Endodermal cell (in vitro differentiated cells): ENCODE measurements around the gene BACH2. TPM values are rescaled to one million over a fixed set of nuclear protein-coding genes. Genes with fewer than 3 reads are reported as not detected.

Experiments used
- DNase-seq: peaks from one replicate; pipeline ENCODE4 v3.0.0-alpha.2; 2017
- H3K27ac ChIP-seq: 2 replicates; pipeline ENCODE4 v1.5.1; 2013; ENCODE audit warnings: mild to moderate bottlenecking, low read depth, low read length, moderate library complexity
- H3K27me3 ChIP-seq: 2 replicates; pipeline ENCODE4 v1.6.1; 2013; ENCODE audit warnings: mild to moderate bottlenecking, low read length, moderate library complexity; ENCODE audit not compliant: insufficient read depth, control insufficient read depth, poor library complexity, severe bottlenecking
- H3K36me3 ChIP-seq: 2 replicates; pipeline ENCODE4 v1.7.0; 2013; ENCODE audit warnings: mild to moderate bottlenecking, low read length, moderate library complexity; ENCODE audit not compliant: control insufficient read depth, insufficient read depth
- H3K4me1 ChIP-seq: one replicate; pipeline ENCODE4 v1.7.0; 2013; ENCODE audit warnings: low read length; ENCODE audit not compliant: control insufficient read depth, insufficient read depth
- H3K4me3 ChIP-seq: 2 replicates; pipeline ENCODE4 v1.5.1; 2013; ENCODE audit warnings: mild to moderate bottlenecking, low read length, moderate library complexity
- H3K9ac ChIP-seq: 2 replicates; pipeline ENCODE4 v1.6.1; 2013; ENCODE audit warnings: mild to moderate bottlenecking, low read length, moderate library complexity; ENCODE audit not compliant: poor library complexity, severe bottlenecking; ENCODE audit errors: extremely low read depth
- H3K9me3 ChIP-seq: 2 replicates; pipeline ENCODE4 v1.6.1; 2013; ENCODE audit warnings: mild to moderate bottlenecking, low read length, moderate library complexity; ENCODE audit not compliant: control insufficient read depth
- H3K27ac Mint-ChIP-seq: 2 replicates; pipeline ENCODE4 v1.8.0; 2020; ENCODE audit warnings: mixed read lengths
- H3K27me3 Mint-ChIP-seq: 2 replicates; pipeline ENCODE4 v1.8.0; 2021; ENCODE audit warnings: mild to moderate bottlenecking, mixed read lengths; ENCODE audit not compliant: insufficient read depth
- H3K36me3 Mint-ChIP-seq: 2 replicates; pipeline ENCODE4 v1.8.0; 2020; ENCODE audit warnings: low read depth, mixed read lengths
- H3K4me1 Mint-ChIP-seq: 2 replicates; pipeline ENCODE4 v1.8.0; 2020; ENCODE audit warnings: mixed read lengths
- H3K4me3 Mint-ChIP-seq: 2 replicates; pipeline ENCODE4 v1.8.0; 2020; ENCODE audit warnings: mild to moderate bottlenecking, moderate library complexity, mixed read lengths
- H3K9me3 Mint-ChIP-seq: 2 replicates; pipeline ENCODE4 v1.8.0; 2020; ENCODE audit warnings: mild to moderate bottlenecking, mixed read lengths
- CTCF ChIP-seq: fragments of 200-600 bp; sonication (generic); conservative IDR thresholded peaks from 2 replicates; pipeline ENCODE4 v1.5.0; 2021; ENCODE audit warnings: antibody characterized with exemption, mild to moderate bottlenecking
- WGBS, 2 experiments: methylation state at CpG; one replicate each; pipeline versions ENCODE4 v1.1.5 to v1.1.7; 2013; ENCODE audit warnings: missing lambda C conversion rate in 2 of 2, mixed read lengths in 1 of 2; ENCODE audit not compliant: insufficient coverage in 1 of 2, insufficient read length in 1 of 2; 5-methylcytosine and 5-hydroxymethylcytosine counted together
- total RNA-seq, 2 donors: library from RNA; stranded (reverse); fragmentation: NEBNext Ultra II Directional in 1 of 2; extraction: Animal tissue kit (Norgen Biotek cat#: 25700) in 1 of 2; gene quantifications; 2 replicates in 1 of 2; 3 replicates in 1 of 2; pipeline ENCODE4 v1.2.1, GENCODE V29; 2021

The BACH2 gene
- total RNA-seq, 2 donors from 2014 or later: 11.0 to 22.3 TPM

GRCh38 chr6:89932245-89932802 lies 364.3 kb downstream of the BACH2 start:
- peak overlapping the region; percentile 50 for H3K27ac Mint-ChIP-seq
- DNase-seq: peak; percentile 35
- H3K9ac ChIP-seq: no peak overlapping the region
- WGBS, 2 experiments: 95 to 98% methylated on average over 16 to 22 of the region's 22 CpGs
- no peaks in the 10 kb centered on the region for H3K9me3 Mint-ChIP-seq
- no peak overlapping the region for H3K4me3 Mint-ChIP-seq
- H3K36me3 ChIP-seq: peaks cover 25% of the 10 kb centered on the region
- no peak overlapping the region for H3K27ac ChIP-seq
- H3K9me3 ChIP-seq: no peaks in the 10 kb centered on the region
- H3K27me3 ChIP-seq: no peaks in the 10 kb centered on the region
- peaks cover 41% of the 10 kb centered on the region for H3K36me3 Mint-ChIP-seq
- no peaks in the 10 kb centered on the region for H3K4me1 ChIP-seq
- no peak overlapping the region for H3K4me3 ChIP-seq
- TF ChIP-seq CTCF: no peak
- peaks cover 15% of the 10 kb centered on the region for H3K4me1 Mint-ChIP-seq
- no peaks in the 10 kb centered on the region for H3K27me3 Mint-ChIP-seq

DNA sequence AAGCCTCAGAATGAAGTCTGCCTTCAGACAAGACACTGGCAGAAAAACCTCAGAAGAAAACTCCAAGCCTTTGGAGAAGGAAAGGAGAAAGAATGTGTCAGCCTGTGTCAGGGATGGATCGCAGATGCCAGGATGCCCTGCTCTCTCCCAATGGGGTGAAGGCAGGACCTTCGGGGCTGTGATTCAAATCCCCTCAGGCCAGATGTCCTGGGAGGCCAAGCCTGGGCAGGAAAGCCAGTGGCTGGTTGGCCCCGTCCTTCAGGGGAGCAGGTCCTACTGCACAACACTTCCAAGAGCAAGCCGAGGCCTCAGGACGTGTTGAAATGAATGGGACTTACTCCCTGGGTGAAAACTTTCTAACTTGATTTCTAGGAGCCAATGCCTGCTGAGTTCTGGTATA lies 365.9 kb downstream of the BACH2 start:
- H3K4me3 ChIP-seq: no peak overlapping the region

GRCh38 chr6:89928604-89929003 lies 368.0 kb downstream of the BACH2 start:
- Histone ChIP-seq H3K9ac (no peak overlapping the region), H3K4me1 (no peaks in the 10 kb centered on the region), H3K27ac (no peak overlapping the region), H3K9me3 (no peaks in the 10 kb centered on the region), H3K27me3 (no peaks in the 10 kb centered on the region), H3K36me3 (peaks cover 18% of the 10 kb centered on the region), H3K4me3 (no peak overlapping the region)
- Mint-ChIP-seq H3K27me3 (no peaks in the 10 kb centered on the region), H3K4me3 (no peak overlapping the region), H3K27ac (peak overlapping the region; percentile 52), H3K36me3 (peaks cover 22% of the 10 kb centered on the region), H3K9me3 (no peaks in the 10 kb centered on the region), H3K4me1 (peaks cover 11% of the 10 kb centered on the region)
- no peak for TF ChIP-seq CTCF
- no peak for DNase-seq
- 93 to 96% methylated on average over 4 to 6 of the region's 6 CpGs for WGBS, 2 experiments

More for the DNA sequence above, 365.9 kb downstream of the BACH2 start:
- no peaks in the 10 kb centered on the region for H3K27me3 ChIP-seq
- no peak overlapping the region for H3K4me3 Mint-ChIP-seq
- H3K9ac ChIP-seq: no peak overlapping the region
- H3K9me3 ChIP-seq: no peaks in the 10 kb centered on the region
- no peak overlapping the region for H3K27ac ChIP-seq
- peaks cover 15% of the 10 kb centered on the region for H3K4me1 Mint-ChIP-seq
- DNase-seq: no peak
- no peaks in the 10 kb centered on the region for H3K27me3 Mint-ChIP-seq
- peaks cover 27% of the 10 kb centered on the region for H3K36me3 Mint-ChIP-seq
- H3K4me1 ChIP-seq: no peaks in the 10 kb centered on the region
- H3K36me3 ChIP-seq: peaks cover 18% of the 10 kb centered on the region
- H3K9me3 Mint-ChIP-seq: no peaks in the 10 kb centered on the region
- no peak for TF ChIP-seq CTCF
- WGBS, 2 experiments: 96 to 100% methylated on average over 3 to 5 of the region's 5 CpGs
- no peak overlapping the region for H3K27ac Mint-ChIP-seq
